Subcutaneous preadipocyte (primary cell): ENCODE data around the gene VPREB1. TPM values are rescaled to one million over a fixed set of nuclear protein-coding genes. Genes with fewer than 3 reads are reported as not detected.

Experiments
- total RNA-seq: library from RNA; depleted of rRNA; stranded (reverse); fragments of >200 nt; gene quantifications from 2 replicates; pipeline ENCODE4 v1.2.3, GENCODE V29; 2012

The VPREB1 gene, protein sequence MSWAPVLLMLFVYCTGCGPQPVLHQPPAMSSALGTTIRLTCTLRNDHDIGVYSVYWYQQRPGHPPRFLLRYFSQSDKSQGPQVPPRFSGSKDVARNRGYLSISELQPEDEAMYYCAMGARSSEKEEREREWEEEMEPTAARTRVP
- not detected in 2 replicates for total RNA-seq

DNA sequence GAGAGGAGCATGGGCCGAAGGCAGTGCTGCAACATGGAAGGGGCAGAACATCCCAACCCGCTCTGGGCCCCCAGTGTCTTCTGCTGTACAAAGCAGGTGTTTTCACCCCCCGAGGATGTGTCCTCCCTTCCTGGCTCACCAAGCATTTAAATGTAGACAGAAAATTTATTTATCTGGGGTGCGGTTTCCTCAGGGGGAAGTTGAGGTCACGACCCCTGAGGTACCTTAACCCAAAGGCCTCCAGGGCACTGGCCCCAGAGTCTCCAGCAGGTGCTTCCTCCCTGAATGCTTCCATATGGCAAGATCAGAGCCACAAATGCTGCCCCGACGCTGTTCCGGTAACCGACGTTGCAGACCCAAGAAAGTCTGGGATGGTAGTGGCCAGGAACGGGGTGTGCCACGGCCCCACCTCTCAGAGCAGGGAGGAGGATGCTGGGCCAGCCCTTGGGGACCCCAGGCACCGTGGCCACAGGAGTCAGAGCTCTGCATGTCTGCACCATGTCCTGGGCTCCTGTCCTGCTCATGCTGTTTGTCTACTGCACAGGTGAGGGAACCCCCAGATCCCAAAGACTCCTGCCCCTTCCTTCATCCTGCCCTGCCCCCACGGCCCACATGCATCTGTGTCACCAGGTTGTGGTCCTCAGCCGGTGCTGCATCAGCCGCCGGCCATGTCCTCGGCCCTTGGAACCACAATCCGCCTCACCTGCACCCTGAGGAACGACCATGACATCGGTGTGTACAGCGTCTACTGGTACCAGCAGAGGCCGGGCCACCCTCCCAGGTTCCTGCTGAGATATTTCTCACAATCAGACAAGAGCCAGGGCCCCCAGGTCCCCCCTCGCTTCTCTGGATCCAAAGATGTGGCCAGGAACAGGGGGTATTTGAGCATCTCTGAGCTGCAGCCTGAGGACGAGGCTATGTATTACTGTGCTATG, at the start of gene VPREB1:
VPREB1 (plus strand) TSS at position 471 of the 935 bp plus-strand sequence; CDS start at position 499, 28 bp downstream.

